Vagina (tissue), 2 donors: ENCODE data around the gene DMAC2L. TPM values are rescaled to one million over a fixed set of nuclear protein-coding genes. Genes with fewer than 3 reads are reported as not detected.

Experiments
- DNase-seq, 2 donors: peaks; one replicate each; pipeline ENCODE4 v3.0.0-alpha.2; 2017; ENCODE audit errors: extremely low spot score in 2 of 2
- H3K27ac ChIP-seq: fragments of 200-600 bp; sonication (generic); one replicate; pipeline ENCODE4 v1.5.1; 2019
- H3K27me3 ChIP-seq: fragments of 200-600 bp; sonication (generic); one replicate; pipeline ENCODE4 v1.5.1; 2019
- H3K36me3 ChIP-seq, 2 donors: fragments of 200-600 bp; sonication (generic); one replicate each; pipeline ENCODE4 v1.5.1; 2017 to 2019
- H3K4me1 ChIP-seq: fragments of 200-600 bp; sonication (generic); one replicate; pipeline ENCODE4 v1.5.1; 2019
- H3K4me3 ChIP-seq, 2 donors: fragments of 200-600 bp; sonication (generic); 1 replicate in 1 of 2; 2 replicates in 1 of 2; pipeline ENCODE4 v1.5.1; 2016 to 2019
- H3K9me3 ChIP-seq: fragments of 200-600 bp; sonication (generic); one replicate; pipeline ENCODE4 v1.5.1; 2019
- CTCF ChIP-seq, 3 experiments: fragments of 450-650 bp in 2 of 3; fragments of 200-600 bp in 1 of 3; sonication (generic) in 1 of 3; IDR thresholded peaks; one replicate each; pipeline ENCODE4 v1.5.1; 2017 to 2019; ENCODE audit warnings: antibody characterized with exemption in 3 of 3, mild to moderate bottlenecking in 2 of 3, moderate library complexity in 2 of 3
- POLR2A ChIP-seq, 2 donors: fragments of 450-650 bp; IDR thresholded peaks; one replicate each; pipeline ENCODE4 v1.6.1; 2017; ENCODE audit warnings: antibody characterized with exemption in 2 of 2, mild to moderate bottlenecking in 2 of 2, moderate library complexity in 2 of 2
- POLR2AphosphoS5 ChIP-seq, 2 donors: sonication (generic); formaldehyde crosslinking; IDR thresholded peaks; one replicate each; pipeline ENCODE4 v1.9.0; 2017; ENCODE audit warnings: antibody characterized with exemption in 2 of 2, mild to moderate bottlenecking in 2 of 2, low read depth in 1 of 2; ENCODE audit not compliant: insufficient read depth in 1 of 2
- intact Hi-C: fragments of 100-400 bp; cut with DNase I; formaldehyde crosslinking; loops from one replicate; pipeline ENCODE4 v1.15.1; 2023
- total RNA-seq: library from RNA; depleted of rRNA; stranded (reverse); fragments of >200 nt; gene quantifications from one replicate; pipeline ENCODE4 v1.2.3, GENCODE V29; 2016

The DMAC2L gene
- total RNA-seq, 1 donor from 2014 or later = 31.4 TPM

- H3K4me1 ChIP-seq = no peaks in the 10 kb centered on the region
- intact Hi-C loops = no loop called here
- no peaks in the 10 kb centered on the region for H3K27me3 ChIP-seq
- peaks cover 0 to 6% of the 10 kb centered on the region in 2 donors for H3K36me3 ChIP-seq
- DNase-seq = no peak
- no peak overlapping the region for H3K4me3 ChIP-seq
- TF ChIP-seq POLR2A (IDR thresholded peaks at IDR 0.05) (no peak), POLR2AphosphoS5 (IDR thresholded peaks at IDR 0.05; ENCODE audit: insufficient read depth in 1 of 2, low read depth in 1 of 2) (no peak), CTCF (IDR thresholded peaks at IDR 0.05) (no peak)
- no peaks in the 10 kb centered on the region for H3K9me3 ChIP-seq
- H3K27ac ChIP-seq = no peak overlapping the region
These were observed 45.0 kb downstream of the DMAC2L start for GRCh38 chr14:50357124-50357523.

GRCh38 chr14:50357753-50358395, 45.8 kb downstream of the DMAC2L start:
- Histone ChIP-seq H3K27me3 (no peaks in the 10 kb centered on the region), H3K9me3 (no peaks in the 10 kb centered on the region), H3K4me3 (no peak overlapping the region), H3K36me3 (peaks cover 0 to 6% of the 10 kb centered on the region in 2 donors), H3K27ac (no peak overlapping the region), H3K4me1 (peaks cover 1% of the 10 kb centered on the region)
- intact Hi-C loops = no loop called here
- TF ChIP-seq POLR2AphosphoS5 (IDR thresholded peaks at IDR 0.05; ENCODE audit: insufficient read depth in 1 of 2, low read depth in 1 of 2) = no peak
- no peak for TF ChIP-seq POLR2A (IDR thresholded peaks at IDR 0.05)
- TF ChIP-seq CTCF (IDR thresholded peaks at IDR 0.05) = no peak
- no peak for DNase-seq

GRCh38 chr14:50359631-50360030, 47.5 kb downstream of the DMAC2L start:
- intact Hi-C loops = no loop called here
- Histone ChIP-seq H3K4me3 (no peak overlapping the region), H3K9me3 (no peaks in the 10 kb centered on the region), H3K27ac (no peak overlapping the region), H3K36me3 (peaks cover 0 to 6% of the 10 kb centered on the region in 2 donors), H3K27me3 (no peaks in the 10 kb centered on the region), H3K4me1 (peaks cover 19% of the 10 kb centered on the region)
- DNase-seq = no peak
- no peak for TF ChIP-seq POLR2A (IDR thresholded peaks at IDR 0.05)
- no peak for TF ChIP-seq POLR2AphosphoS5 (IDR thresholded peaks at IDR 0.05; ENCODE audit: insufficient read depth in 1 of 2, low read depth in 1 of 2)
- no peak for TF ChIP-seq CTCF (IDR thresholded peaks at IDR 0.05)

- no peak for DNase-seq
- intact Hi-C loops = no loop called here
- H3K27ac ChIP-seq = no peak overlapping the region
These were observed 48.0 kb downstream of the DMAC2L start for GRCh38 chr14:50360093-50360492.

More at GRCh38 chr14:50360093-50360492, 48.0 kb downstream of the DMAC2L start:
- no peaks in the 10 kb centered on the region for H3K9me3 ChIP-seq
- peaks cover 23% of the 10 kb centered on the region for H3K4me1 ChIP-seq
- no peak for TF ChIP-seq POLR2AphosphoS5 (IDR thresholded peaks at IDR 0.05; ENCODE audit: insufficient read depth in 1 of 2, low read depth in 1 of 2)
- no peak for TF ChIP-seq POLR2A (IDR thresholded peaks at IDR 0.05)
- no peak for TF ChIP-seq CTCF (IDR thresholded peaks at IDR 0.05)
- no peaks in the 10 kb centered on the region for H3K27me3 ChIP-seq
- no peak overlapping the region for H3K4me3 ChIP-seq
- peaks cover 0 to 6% of the 10 kb centered on the region in 2 donors for H3K36me3 ChIP-seq
